Tibial nerve (tissue), 4 donors: ENCODE data around the gene CRACR2A.

Experiments
- EP300 ChIP-seq, 2 donors: sonication (generic); formaldehyde crosslinking; IDR thresholded peaks; one replicate each; pipeline ENCODE4 v1.6.1; 2017; ENCODE audit warnings: antibody characterized with exemption in 2 of 2, mild to moderate bottlenecking in 1 of 2
- TF ChIP-seq, protein P1 (sequence below), 5 experiments: fragments of 200-600 bp in 3 of 5; fragments of 450-650 bp in 2 of 5; sonication (generic) in 3 of 5; IDR thresholded peaks; one replicate each; pipeline ENCODE4 v1.5.1; 2016 to 2019; ENCODE audit warnings: antibody characterized with exemption in 5 of 5, mild to moderate bottlenecking in 3 of 5, moderate library complexity in 2 of 5

- TF ChIP-seq, protein P1, sequence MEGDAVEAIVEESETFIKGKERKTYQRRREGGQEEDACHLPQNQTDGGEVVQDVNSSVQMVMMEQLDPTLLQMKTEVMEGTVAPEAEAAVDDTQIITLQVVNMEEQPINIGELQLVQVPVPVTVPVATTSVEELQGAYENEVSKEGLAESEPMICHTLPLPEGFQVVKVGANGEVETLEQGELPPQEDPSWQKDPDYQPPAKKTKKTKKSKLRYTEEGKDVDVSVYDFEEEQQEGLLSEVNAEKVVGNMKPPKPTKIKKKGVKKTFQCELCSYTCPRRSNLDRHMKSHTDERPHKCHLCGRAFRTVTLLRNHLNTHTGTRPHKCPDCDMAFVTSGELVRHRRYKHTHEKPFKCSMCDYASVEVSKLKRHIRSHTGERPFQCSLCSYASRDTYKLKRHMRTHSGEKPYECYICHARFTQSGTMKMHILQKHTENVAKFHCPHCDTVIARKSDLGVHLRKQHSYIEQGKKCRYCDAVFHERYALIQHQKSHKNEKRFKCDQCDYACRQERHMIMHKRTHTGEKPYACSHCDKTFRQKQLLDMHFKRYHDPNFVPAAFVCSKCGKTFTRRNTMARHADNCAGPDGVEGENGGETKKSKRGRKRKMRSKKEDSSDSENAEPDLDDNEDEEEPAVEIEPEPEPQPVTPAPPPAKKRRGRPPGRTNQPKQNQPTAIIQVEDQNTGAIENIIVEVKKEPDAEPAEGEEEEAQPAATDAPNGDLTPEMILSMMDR (IDR thresholded peaks at IDR 0.05): no peak
- TF ChIP-seq EP300 (IDR thresholded peaks at IDR 0.05): no peak
These were observed 122.2 kb downstream of the CRACR2A start for GRCh38 chr12:3630621-3631271.
